PC-9 (cell line): Measurements from ENCODE around the gene CD6.

Experiments used
- CTCF ChIP-seq: fragments of 200-600 bp; sonication (generic); conservative IDR thresholded peaks from 2 replicates; pipeline ENCODE4 v1.6.1; 2017; ENCODE audit warnings: mixed run types, antibody characterized with exemption, mild to moderate bottlenecking, moderate library complexity
- EZH2 ChIP-seq: fragments of 200-600 bp; sonication (generic); IDR thresholded peaks from 2 replicates; pipeline ENCODE4 v1.8.0; 2017; ENCODE audit warnings: antibody characterized with exemption, low read depth

GRCh38 chr11:60977836-60978235 lies 6.4 kb downstream of the CD6 start:
- TF ChIP-seq CTCF = no peak
- no peak for TF ChIP-seq EZH2
